Thoracic aorta (tissue), 2 donors: ENCODE data around the gene MAP7D2. TPM values are rescaled to one million over a fixed set of nuclear protein-coding genes. Genes with fewer than 3 reads are reported as not detected.
A peak's percentile ranks its signal among the peaks of the same experiment; 100 is the strongest.
"Not testable (repeated sequence)": the region's sequence is repeated elsewhere in the genome, so short reads cannot be mapped to it uniquely, and the experiment has no call there.

Experiments used
- ATAC-seq: fragments of 150-250 bp; one replicate; pipeline ENCODE4 v1.8.0; 2017; ENCODE audit warnings: low read depth; ENCODE audit not compliant: insufficient number of reproducible peaks, low FRiP score
- DNase-seq: peaks from one replicate; pipeline ENCODE4 v3.0.0-alpha.2; 2020; ENCODE audit warnings: low spot score
- H3K27ac ChIP-seq, 2 donors: fragments of 200-600 bp; sonication (generic); 1 replicate in 1 of 2; 2 replicates in 1 of 2; pipeline ENCODE4 v1.5.1; 2016; ENCODE audit warnings: mild to moderate bottlenecking in 2 of 2, moderate library complexity in 2 of 2
- H3K27me3 ChIP-seq: fragments of 200-600 bp; sonication (generic); replicated peaks from 2 replicates; pipeline ENCODE4 v1.6.0; 2016; ENCODE audit warnings: mild to moderate bottlenecking; ENCODE audit not compliant: insufficient read depth
- H3K36me3 ChIP-seq: fragments of 200-600 bp; sonication (generic); one replicate; pipeline ENCODE4 v1.5.1; 2016
- H3K4me1 ChIP-seq, 2 donors: fragments of 200-600 bp; sonication (generic); 1 replicate in 1 of 2; 2 replicates in 1 of 2; pipeline versions ENCODE4 v1.5.1 to v1.6.0; 2016; ENCODE audit warnings: low read depth in 2 of 2, mild to moderate bottlenecking in 1 of 2; ENCODE audit not compliant: control insufficient read depth in 1 of 2
- H3K4me3 ChIP-seq: fragments of 200-600 bp; sonication (generic); 2 replicates; pipeline ENCODE4 v1.5.1; 2016; ENCODE audit warnings: mild to moderate bottlenecking
- H3K9me3 ChIP-seq: fragments of 200-600 bp; sonication (generic); 2 replicates; pipeline ENCODE4 v1.5.1; 2016
- CTCF ChIP-seq: fragments of 200-600 bp; sonication (generic); IDR thresholded peaks from one replicate; pipeline ENCODE4 v1.5.1; 2019; ENCODE audit warnings: antibody characterized with exemption
- total RNA-seq, 2 donors: library from RNA; depleted of rRNA; stranded (reverse); fragments of >200 nt; gene quantifications; one replicate each; pipeline versions ENCODE4 v1.1.0 to v1.2.3, GENCODE V29; 2016

The MAP7D2 gene
- total RNA-seq, 2 donors from 2014 or later = 0.14 TPM; not detected in 1

DNA sequence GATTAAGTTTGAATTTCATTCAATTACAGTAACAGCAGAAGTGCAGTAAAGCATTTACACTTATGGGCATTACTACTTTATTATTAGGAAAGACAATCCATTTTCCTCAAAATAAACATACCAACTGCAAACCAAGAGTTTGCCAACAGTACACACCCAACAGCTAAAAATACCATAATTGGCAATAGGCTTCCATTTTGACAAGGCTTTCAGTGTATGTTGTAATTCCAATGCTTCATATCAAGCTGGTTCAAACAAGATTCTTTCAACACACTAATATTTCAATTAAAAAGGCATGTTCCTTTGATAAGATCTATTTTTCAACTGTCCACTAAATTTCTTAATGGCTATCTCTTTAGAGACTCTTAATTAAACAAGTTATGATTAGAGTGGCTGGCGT, 12.8 kb upstream of the MAP7D2 start:
- no peak for TF ChIP-seq CTCF
- Histone ChIP-seq H3K36me3 (no peaks in the 10 kb centered on the region), H3K4me1 (no peaks in the 10 kb centered on the region), H3K27me3 (no peaks in the 10 kb centered on the region), H3K9me3 (no peaks in the 10 kb centered on the region), H3K4me3 (no peak overlapping the region), H3K27ac (no peak overlapping the region)
- DNase-seq (no peak), ATAC-seq (no peak)

DNA sequence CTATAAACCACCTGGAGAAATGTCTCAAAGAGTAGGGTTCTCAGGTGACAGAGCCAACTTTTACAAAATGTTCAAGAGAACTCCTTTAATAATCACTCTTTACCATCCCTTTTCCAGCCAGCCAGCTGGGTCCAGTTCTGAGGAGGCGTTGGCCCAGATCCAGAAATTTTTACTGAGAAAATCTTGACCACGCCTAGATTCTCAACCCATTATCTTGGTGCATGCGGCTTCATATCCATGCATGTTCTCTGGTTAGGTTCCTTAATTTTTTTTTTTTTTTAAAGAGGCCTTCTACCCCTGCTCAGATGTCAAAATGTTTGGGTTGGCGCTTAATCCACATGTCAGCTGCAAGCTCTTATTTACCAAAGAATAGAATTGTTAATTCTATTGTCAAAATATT, 12.0 kb upstream of the MAP7D2 start:
- TF ChIP-seq CTCF = no peak
- ATAC-seq = no peak
- no peaks in the 10 kb centered on the region for H3K27me3 ChIP-seq
- H3K27ac ChIP-seq = no peak overlapping the region
- H3K9me3 ChIP-seq = no peaks in the 10 kb centered on the region
- H3K4me3 ChIP-seq = no peak overlapping the region
- H3K36me3 ChIP-seq = no peaks in the 10 kb centered on the region
- no peak for DNase-seq
- H3K4me1 ChIP-seq = no peaks in the 10 kb centered on the region

- not testable (repeated sequence) for H3K27ac ChIP-seq, H3K4me3 ChIP-seq, H3K9me3 ChIP-seq, H3K27me3 ChIP-seq, H3K4me1 ChIP-seq, H3K36me3 ChIP-seq, DNase-seq
- ATAC-seq = peak; percentile 73
These were observed 10.7 kb upstream of the MAP7D2 start for GRCh38 chrX:20127440-20127839.

DNA sequence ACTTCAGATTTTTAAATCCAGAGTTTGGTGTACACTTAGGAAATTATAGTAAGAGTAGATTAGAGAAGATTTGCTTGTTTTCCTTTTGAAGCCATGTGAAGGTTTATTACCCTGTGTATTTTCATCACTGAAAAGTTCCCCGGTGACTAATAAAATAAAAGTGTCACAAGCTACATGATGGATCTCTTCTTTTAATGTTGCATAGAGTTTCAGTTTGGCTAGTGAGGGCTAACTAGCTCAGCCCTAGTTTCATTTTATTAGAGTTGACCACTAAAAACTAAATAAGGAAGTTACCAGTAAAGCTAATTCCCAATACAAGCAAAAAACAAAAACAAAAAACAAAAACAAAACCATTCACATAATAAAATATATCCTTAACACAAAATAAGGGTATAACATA, 10.1 kb upstream of the MAP7D2 start:
- ATAC-seq, H3K27ac ChIP-seq, H3K27me3 ChIP-seq, H3K9me3 ChIP-seq, DNase-seq, H3K4me1 ChIP-seq, H3K4me3 ChIP-seq, H3K36me3 ChIP-seq: not testable (repeated sequence)

DNA sequence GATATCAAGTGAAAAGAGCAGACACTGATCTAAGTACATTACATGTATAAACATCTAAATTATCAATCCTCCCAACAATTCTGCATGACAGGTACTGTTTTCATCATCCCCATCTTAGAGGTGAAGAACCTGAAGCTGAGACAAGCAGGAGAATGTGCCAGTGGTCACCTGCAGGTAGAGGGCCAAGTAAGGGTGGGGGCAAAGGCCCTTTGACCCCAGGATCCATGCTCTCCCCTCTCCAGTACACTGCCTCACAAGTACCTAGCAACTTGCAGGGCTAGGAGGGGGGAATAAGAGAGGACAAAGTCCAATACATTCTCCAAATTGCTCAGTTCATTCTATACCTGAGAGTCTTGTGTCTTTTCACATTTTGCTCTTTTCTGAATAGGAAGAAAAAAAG, 8.3 kb upstream of the MAP7D2 start:
- Histone ChIP-seq H3K4me1 (no peaks in the 10 kb centered on the region), H3K4me3 (no peak overlapping the region), H3K36me3 (no peaks in the 10 kb centered on the region), H3K9me3 (no peaks in the 10 kb centered on the region), H3K27ac (no peak overlapping the region), H3K27me3 (no peaks in the 10 kb centered on the region)
- no peak for ATAC-seq
- no peak for DNase-seq
- no peak for TF ChIP-seq CTCF

DNA sequence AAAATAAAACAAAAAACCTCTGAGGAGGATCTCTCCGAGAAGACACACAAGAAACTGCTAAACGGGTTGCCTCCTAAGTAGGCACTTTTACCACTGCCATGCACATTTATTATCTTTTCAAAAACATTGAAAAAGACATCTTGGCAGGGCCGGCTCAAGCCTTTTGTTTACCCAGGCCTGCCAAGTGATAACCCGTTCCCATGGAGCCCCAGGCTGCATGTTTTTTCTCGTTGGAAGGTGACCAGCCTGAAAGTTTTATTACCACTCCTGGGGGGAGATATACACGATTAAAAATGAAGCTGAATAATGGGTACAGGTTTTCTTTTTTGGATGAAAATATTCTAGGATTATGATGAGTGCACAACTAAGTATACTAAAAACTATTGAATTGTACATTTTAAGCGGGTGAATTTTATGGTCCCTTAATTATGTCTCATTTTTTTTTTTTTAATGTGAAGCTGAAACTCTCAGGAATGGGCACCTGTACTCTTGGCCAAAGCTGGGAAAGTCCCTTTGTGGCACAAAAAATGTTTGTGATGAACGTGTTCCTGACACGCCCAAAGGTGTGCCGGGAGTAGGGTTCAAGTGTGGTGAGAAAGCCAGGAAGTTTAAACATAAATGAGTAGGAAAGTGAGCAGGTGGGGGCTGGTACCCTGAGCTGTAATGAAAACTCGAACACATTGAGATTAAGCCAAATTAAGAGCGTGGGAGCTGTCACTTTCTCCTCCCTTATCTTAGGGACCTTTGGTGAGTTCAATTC, 1.5 kb upstream of the MAP7D2 start:
- Histone ChIP-seq H3K27ac (no peak overlapping the region), H3K9me3 (no peaks in the 10 kb centered on the region), H3K27me3 (no peaks in the 10 kb centered on the region), H3K4me1 (no peaks in the 10 kb centered on the region), H3K4me3 (no peak overlapping the region), H3K36me3 (no peaks in the 10 kb centered on the region)
- DNase-seq (no peak), ATAC-seq (no peak)
- TF ChIP-seq CTCF = no peak
